Measurements from ENCODE around the gene POMGNT2.

GRCh38 chr3:43094851-43095250, 11.0 kb downstream of the POMGNT2 start:
- TF ChIP-seq CTCF (IDR thresholded peaks at IDR 0.05) = no peak
- TF ChIP-seq POLR2A (IDR thresholded peaks at IDR 0.05) = no peak
- no peak for TF ChIP-seq POLR2AphosphoS5 (IDR thresholded peaks at IDR 0.05)
